Activated T-helper 2 cell treated with anti-CD3 and anti-CD28 coated beads, Interferon-gamma antibody, Interleukin-2, Interleukin-4, amounts not matched to agents 10 μg/mL and 5 μg/mL and 100 μg/mL, durations not matched to agents 14 hours and 24 hours and 36 hours (primary cell): ENCODE measurements around the gene NRXN2. TPM values are rescaled to one million over a fixed set of nuclear protein-coding genes. Genes with fewer than 3 reads are reported as not detected.

ENCODE experiments used
- DNase-seq: peaks from one replicate; pipeline ENCODE4 v3.0.0; 2021; ENCODE audit warnings: low spot score
- H3K27ac Mint-ChIP-seq: one replicate; pipeline ENCODE4 v1.8.0; 2021; ENCODE audit warnings: mixed read lengths
- H3K27me3 Mint-ChIP-seq: one replicate; pipeline ENCODE4 v1.8.0; 2021; ENCODE audit warnings: low read depth, mixed read lengths
- H3K36me3 Mint-ChIP-seq: one replicate; pipeline ENCODE4 v1.8.0; 2021; ENCODE audit warnings: low read depth, mixed read lengths
- H3K4me1 Mint-ChIP-seq: one replicate; pipeline ENCODE4 v1.8.0; 2021; ENCODE audit warnings: low read depth, mixed read lengths
- H3K4me3 Mint-ChIP-seq: one replicate; pipeline ENCODE4 v1.8.0; 2021; ENCODE audit warnings: low read depth, mild to moderate bottlenecking, moderate library complexity, mixed read lengths
- H3K9me3 Mint-ChIP-seq: one replicate; pipeline ENCODE4 v1.8.0; 2021; ENCODE audit warnings: mixed read lengths
- intact Hi-C: fragments of 100-400 bp; cut with micrococcal nuclease; formaldehyde crosslinking; loops from one replicate; pipeline ENCODE4 v1.15.1; 2023
- total RNA-seq: library from RNA; stranded (reverse); gene quantifications from 2 replicates; pipeline ENCODE4 v1.2.3, GENCODE V29; 2022

NRXN2 gene
- total RNA-seq, 1 donor from 2014 or later, result not detected

- Mint-ChIP-seq H3K27ac (no peak overlapping the region), H3K27me3 (no peaks in the 10 kb centered on the region), H3K4me3 (no peak overlapping the region), H3K4me1 (no peaks in the 10 kb centered on the region), H3K36me3 (no peaks in the 10 kb centered on the region), H3K9me3 (no peaks in the 10 kb centered on the region)
- no peak for DNase-seq
- intact Hi-C loops, result no loop called here
Measured at GRCh38 chr11:64620381-64620971, 102.5 kb downstream of the NRXN2 start.

- no peak overlapping the region for H3K27ac Mint-ChIP-seq
- H3K27me3 Mint-ChIP-seq, result no peaks in the 10 kb centered on the region
- no peak overlapping the region for H3K4me3 Mint-ChIP-seq
- H3K9me3 Mint-ChIP-seq, result no peaks in the 10 kb centered on the region
- H3K36me3 Mint-ChIP-seq, result no peaks in the 10 kb centered on the region
- no peaks in the 10 kb centered on the region for H3K4me1 Mint-ChIP-seq
- DNase-seq, result no peak
- intact Hi-C loops, result no loop called here
Measured at GRCh38 chr11:64619811-64620380, 103.1 kb downstream of the NRXN2 start.

- no peak overlapping the region for H3K4me3 Mint-ChIP-seq
- H3K27ac Mint-ChIP-seq, result no peak overlapping the region
- intact Hi-C loops, result no loop called here
- H3K4me1 Mint-ChIP-seq, result no peaks in the 10 kb centered on the region
- H3K36me3 Mint-ChIP-seq, result no peaks in the 10 kb centered on the region
- DNase-seq, result no peak
- no peaks in the 10 kb centered on the region for H3K9me3 Mint-ChIP-seq
- H3K27me3 Mint-ChIP-seq, result no peaks in the 10 kb centered on the region
Measured at GRCh38 chr11:64619196-64619595, 103.8 kb downstream of the NRXN2 start.

GRCh38 chr11:64616817-64617216 is 106.2 kb downstream of the NRXN2 start:
- Mint-ChIP-seq H3K27ac (no peak overlapping the region), H3K4me1 (no peaks in the 10 kb centered on the region), H3K9me3 (no peaks in the 10 kb centered on the region), H3K36me3 (no peaks in the 10 kb centered on the region), H3K4me3 (no peak overlapping the region), H3K27me3 (no peaks in the 10 kb centered on the region)
- no peak for DNase-seq
- intact Hi-C loops, result no loop called here

GRCh38 chr11:64614917-64615316 is 108.1 kb downstream of the NRXN2 start:
- Mint-ChIP-seq H3K9me3 (no peaks in the 10 kb centered on the region), H3K4me1 (peaks cover 1% of the 10 kb centered on the region), H3K4me3 (no peak overlapping the region), H3K36me3 (no peaks in the 10 kb centered on the region), H3K27me3 (no peaks in the 10 kb centered on the region), H3K27ac (no peak overlapping the region)
- intact Hi-C loops, result no loop called here
- DNase-seq, result no peak

GRCh38 chr11:64613648-64614047 is 109.3 kb downstream of the NRXN2 start:
- Mint-ChIP-seq H3K27me3 (no peaks in the 10 kb centered on the region), H3K36me3 (no peaks in the 10 kb centered on the region), H3K9me3 (no peaks in the 10 kb centered on the region), H3K27ac (no peak overlapping the region), H3K4me1 (peaks cover 1% of the 10 kb centered on the region), H3K4me3 (no peak overlapping the region)
- intact Hi-C loops, result no loop called here
- DNase-seq, result no peak

- Mint-ChIP-seq H3K9me3 (no peaks in the 10 kb centered on the region), H3K36me3 (no peaks in the 10 kb centered on the region), H3K27ac (no peak overlapping the region), H3K4me3 (no peak overlapping the region), H3K27me3 (no peaks in the 10 kb centered on the region), H3K4me1 (peaks cover 1% of the 10 kb centered on the region)
- no peak for DNase-seq
- intact Hi-C loops, result no loop called here
Measured at GRCh38 chr11:64611869-64612646, 110.9 kb downstream of the NRXN2 start.

GRCh38 chr11:64611176-64611575 is 111.8 kb downstream of the NRXN2 start:
- H3K9me3 Mint-ChIP-seq, result no peaks in the 10 kb centered on the region
- peaks cover 1% of the 10 kb centered on the region for H3K4me1 Mint-ChIP-seq
- H3K27me3 Mint-ChIP-seq, result no peaks in the 10 kb centered on the region
- H3K36me3 Mint-ChIP-seq, result no peaks in the 10 kb centered on the region
- H3K4me3 Mint-ChIP-seq, result no peak overlapping the region
- intact Hi-C loops, result no loop called here
- H3K27ac Mint-ChIP-seq, result no peak overlapping the region
- DNase-seq, result no peak

GRCh38 chr11:64610596-64610995 is 112.4 kb downstream of the NRXN2 start:
- intact Hi-C loops, result no loop called here
- H3K4me3 Mint-ChIP-seq, result no peak overlapping the region
- DNase-seq, result no peak
- no peaks in the 10 kb centered on the region for H3K27me3 Mint-ChIP-seq
- H3K27ac Mint-ChIP-seq, result no peak overlapping the region
- H3K9me3 Mint-ChIP-seq, result no peaks in the 10 kb centered on the region
- H3K36me3 Mint-ChIP-seq, result no peaks in the 10 kb centered on the region
- H3K4me1 Mint-ChIP-seq, result peaks cover 1% of the 10 kb centered on the region

GRCh38 chr11:64609436-64610047 is 113.5 kb downstream of the NRXN2 start:
- no peak overlapping the region for H3K27ac Mint-ChIP-seq
- intact Hi-C loops, result no loop called here
- no peak for DNase-seq
- no peaks in the 10 kb centered on the region for H3K9me3 Mint-ChIP-seq
- no peaks in the 10 kb centered on the region for H3K36me3 Mint-ChIP-seq
- no peaks in the 10 kb centered on the region for H3K27me3 Mint-ChIP-seq
- no peak overlapping the region for H3K4me3 Mint-ChIP-seq
- H3K4me1 Mint-ChIP-seq, result peaks cover 1% of the 10 kb centered on the region

- H3K4me1 Mint-ChIP-seq, result peaks cover 1% of the 10 kb centered on the region
- no peaks in the 10 kb centered on the region for H3K36me3 Mint-ChIP-seq
- H3K4me3 Mint-ChIP-seq, result no peak overlapping the region
- no peak for DNase-seq
- no peaks in the 10 kb centered on the region for H3K9me3 Mint-ChIP-seq
- no peak overlapping the region for H3K27ac Mint-ChIP-seq
- intact Hi-C loops, result no loop called here
- no peaks in the 10 kb centered on the region for H3K27me3 Mint-ChIP-seq
Measured at GRCh38 chr11:64608636-64609035, 114.4 kb downstream of the NRXN2 start.

- no peaks in the 10 kb centered on the region for H3K27me3 Mint-ChIP-seq
- H3K4me3 Mint-ChIP-seq, result no peak overlapping the region
- no peak for DNase-seq
- no peaks in the 10 kb centered on the region for H3K9me3 Mint-ChIP-seq
- peaks cover 1% of the 10 kb centered on the region for H3K4me1 Mint-ChIP-seq
- H3K27ac Mint-ChIP-seq, result no peak overlapping the region
- no peaks in the 10 kb centered on the region for H3K36me3 Mint-ChIP-seq
- intact Hi-C loops, result no loop called here
Measured at GRCh38 chr11:64608046-64608445, 115.0 kb downstream of the NRXN2 start.

GRCh38 chr11:64607381-64607985 is 115.5 kb downstream of the NRXN2 start:
- no peaks in the 10 kb centered on the region for H3K27me3 Mint-ChIP-seq
- no peak overlapping the region for H3K4me3 Mint-ChIP-seq
- no peak for DNase-seq
- no peak overlapping the region for H3K27ac Mint-ChIP-seq
- peaks cover 1% of the 10 kb centered on the region for H3K4me1 Mint-ChIP-seq
- H3K9me3 Mint-ChIP-seq, result no peaks in the 10 kb centered on the region
- intact Hi-C loops, result no loop called here
- H3K36me3 Mint-ChIP-seq, result no peaks in the 10 kb centered on the region
